IPS DF 6.9 (cell line): ENCODE measurements around the gene CLRN3.

ENCODE experiments used
- DNase-seq: peaks from one replicate; pipeline ENCODE4 v3.0.0-alpha.2; 2013; ENCODE audit warnings: low read depth, low spot score
- H3K27ac ChIP-seq: one replicate; pipeline ENCODE4 v1.5.1; 2013; ENCODE audit warnings: low read length, control low read depth
- H3K27me3 ChIP-seq: 2 replicates; pipeline ENCODE4 v1.6.1; 2013; ENCODE audit warnings: mild to moderate bottlenecking, low read length; ENCODE audit not compliant: control insufficient read depth, insufficient read depth
- H3K36me3 ChIP-seq: 2 replicates; pipeline ENCODE4 v1.6.1; 2013; ENCODE audit warnings: low read length; ENCODE audit not compliant: control insufficient read depth, insufficient read depth
- H3K4me1 ChIP-seq: 2 replicates; pipeline ENCODE4 v1.6.1; 2013; ENCODE audit warnings: low read length; ENCODE audit not compliant: control insufficient read depth, insufficient read depth
- H3K4me3 ChIP-seq: 2 replicates; pipeline ENCODE4 v1.5.1; 2013; ENCODE audit warnings: mild to moderate bottlenecking, low read length
- H3K9me3 ChIP-seq: 2 replicates; pipeline ENCODE4 v1.6.1; 2013; ENCODE audit warnings: low read length, inconsistent platforms; ENCODE audit not compliant: control insufficient read depth, insufficient read depth
- WGBS: extraction: QIAGEN DNeasy Blood & Tissue Kit; methylation state at CpG from one replicate; pipeline ENCODE4 v1.1.7; 2013; ENCODE audit warnings: mixed read lengths, missing lambda C conversion rate; ENCODE audit not compliant: insufficient read length, insufficient coverage; 5-methylcytosine and 5-hydroxymethylcytosine counted together

Gene CLRN3

GRCh38 chr10:127897177-127897576 is 4.4 kb upstream of the CLRN3 start:
- no peaks in the 10 kb centered on the region for H3K4me1 ChIP-seq
- WGBS, result no CpG with 5 or more reads among the region's 2 CpGs
- H3K27me3 ChIP-seq, result no peaks in the 10 kb centered on the region
- H3K27ac ChIP-seq, result no peak overlapping the region
- no peaks in the 10 kb centered on the region for H3K36me3 ChIP-seq
- no peak for DNase-seq
- no peak overlapping the region for H3K4me3 ChIP-seq
- H3K9me3 ChIP-seq, result no peaks in the 10 kb centered on the region

- Histone ChIP-seq H3K4me3 (no peak overlapping the region), H3K27ac (no peak overlapping the region)
Measured at GRCh38 chr10:127896590-127896989, 3.8 kb upstream of the CLRN3 start.

GRCh38 chr10:127894146-127894545 is 1.4 kb upstream of the CLRN3 start:
- no peaks in the 10 kb centered on the region for H3K4me1 ChIP-seq
- no peak overlapping the region for H3K27ac ChIP-seq
- no peaks in the 10 kb centered on the region for H3K27me3 ChIP-seq
- no peaks in the 10 kb centered on the region for H3K36me3 ChIP-seq
- no peaks in the 10 kb centered on the region for H3K9me3 ChIP-seq
- no peak overlapping the region for H3K4me3 ChIP-seq
- no CpG with 5 or more reads among the region's 1 CpG for WGBS
- no peak for DNase-seq

More at GRCh38 chr10:127896590-127896989, 3.8 kb upstream of the CLRN3 start:
- H3K27me3 ChIP-seq, result no peaks in the 10 kb centered on the region
- no peaks in the 10 kb centered on the region for H3K4me1 ChIP-seq
- H3K36me3 ChIP-seq, result no peaks in the 10 kb centered on the region
- H3K9me3 ChIP-seq, result no peaks in the 10 kb centered on the region
- DNase-seq, result no peak

DNA sequence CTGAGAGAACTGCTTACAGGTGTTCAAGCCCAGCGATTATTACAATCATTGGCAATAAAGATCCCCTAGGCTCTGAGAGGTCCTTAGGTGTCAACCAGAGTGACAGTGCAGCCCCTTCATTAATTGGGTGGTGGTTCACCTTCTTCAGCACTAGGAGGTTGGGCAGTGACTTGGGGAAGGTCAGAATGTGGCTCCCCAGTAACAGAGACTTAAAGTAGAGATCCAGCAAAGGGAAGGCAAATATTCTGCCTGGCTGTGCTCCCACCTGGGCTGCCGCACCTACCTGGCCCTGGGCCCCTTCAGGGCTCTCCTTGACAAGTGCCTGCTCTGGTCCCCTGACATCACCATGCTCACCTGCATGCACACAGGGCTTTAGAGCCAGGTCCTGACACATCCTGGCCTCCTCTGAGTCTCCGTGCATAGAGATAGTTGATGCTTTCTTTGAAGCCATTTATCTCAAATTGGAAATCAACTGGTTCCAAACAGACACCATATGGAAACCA is 1.9 kb downstream of the CLRN3 start:
- DNase-seq, result no peak
- H3K4me3 ChIP-seq, result no peak overlapping the region
- no peaks in the 10 kb centered on the region for H3K9me3 ChIP-seq
- no peaks in the 10 kb centered on the region for H3K27me3 ChIP-seq
- no peaks in the 10 kb centered on the region for H3K36me3 ChIP-seq
- H3K4me1 ChIP-seq, result no peaks in the 10 kb centered on the region
- WGBS, result no CpG with 5 or more reads among the region's 3 CpGs
- no peak overlapping the region for H3K27ac ChIP-seq

- Histone ChIP-seq H3K27ac (no peak overlapping the region), H3K27me3 (no peaks in the 10 kb centered on the region), H3K9me3 (no peaks in the 10 kb centered on the region), H3K4me3 (no peak overlapping the region), H3K36me3 (no peaks in the 10 kb centered on the region), H3K4me1 (no peaks in the 10 kb centered on the region)
- WGBS, result no CpG with 5 or more reads among the region's 3 CpGs
- no peak for DNase-seq
Measured at GRCh38 chr10:127890216-127890615, 2.5 kb downstream of the CLRN3 start.

- H3K27ac ChIP-seq, result no peak overlapping the region
- no peak for DNase-seq
- no CpG with 5 or more reads among the region's 4 CpGs for WGBS
- H3K4me3 ChIP-seq, result no peak overlapping the region
- H3K36me3 ChIP-seq, result no peaks in the 10 kb centered on the region
- H3K9me3 ChIP-seq, result no peaks in the 10 kb centered on the region
- no peaks in the 10 kb centered on the region for H3K27me3 ChIP-seq
- H3K4me1 ChIP-seq, result no peaks in the 10 kb centered on the region
Measured at GRCh38 chr10:127889605-127890195, 3.0 kb downstream of the CLRN3 start.

DNA sequence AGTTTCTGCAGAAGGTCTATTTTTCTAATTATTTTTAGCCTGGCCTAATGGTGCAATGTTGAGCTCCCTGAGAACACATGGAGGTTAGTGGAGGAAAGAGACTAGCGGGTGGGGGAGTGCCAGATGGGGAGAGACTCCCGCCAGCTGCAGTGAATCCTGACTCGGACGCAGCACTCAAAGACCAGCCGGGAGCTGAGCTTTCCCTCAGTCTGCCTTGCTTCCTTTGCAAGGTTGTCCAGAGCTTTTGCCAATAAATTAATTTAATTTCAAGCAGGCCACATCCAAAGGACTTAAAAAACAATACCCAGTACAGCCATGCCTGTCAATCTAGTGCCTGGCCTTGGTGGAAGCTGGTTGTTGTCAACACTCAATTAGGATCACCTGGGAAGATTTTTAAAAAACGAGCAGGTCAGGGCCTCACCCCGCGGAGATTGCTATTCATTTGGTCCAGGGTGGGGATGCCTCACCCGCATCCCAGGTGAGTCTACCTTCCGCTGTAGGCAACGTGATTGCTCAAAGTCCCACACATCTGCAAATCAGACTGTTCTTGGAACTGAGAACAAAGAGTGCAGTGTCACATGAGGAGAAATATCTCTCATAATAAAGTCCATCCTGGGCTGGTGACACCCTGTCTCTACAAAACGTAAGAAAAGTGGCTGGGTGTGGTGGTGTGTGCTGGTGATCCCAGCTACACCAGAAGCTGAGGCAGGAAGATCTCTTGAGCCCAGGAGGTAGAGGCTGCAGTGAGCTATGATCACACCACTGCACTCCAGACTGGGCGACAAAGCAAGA is 4.0 kb downstream of the CLRN3 start:
- Histone ChIP-seq H3K4me1 (no peaks in the 10 kb centered on the region), H3K27ac (no peak overlapping the region), H3K4me3 (no peak overlapping the region), H3K36me3 (no peaks in the 10 kb centered on the region), H3K27me3 (no peaks in the 10 kb centered on the region), H3K9me3 (no peaks in the 10 kb centered on the region)
- no peak for DNase-seq
- no CpG with 5 or more reads among the region's 13 CpGs for WGBS

- Histone ChIP-seq H3K36me3 (no peaks in the 10 kb centered on the region), H3K27ac (no peak overlapping the region), H3K27me3 (no peaks in the 10 kb centered on the region), H3K4me3 (no peak overlapping the region), H3K4me1 (no peaks in the 10 kb centered on the region), H3K9me3 (no peaks in the 10 kb centered on the region)
- no peak for DNase-seq
- no CpG with 5 or more reads among the region's 16 CpGs for WGBS
Measured at GRCh38 chr10:127887541-127888415, 5.0 kb downstream of the CLRN3 start.

DNA sequence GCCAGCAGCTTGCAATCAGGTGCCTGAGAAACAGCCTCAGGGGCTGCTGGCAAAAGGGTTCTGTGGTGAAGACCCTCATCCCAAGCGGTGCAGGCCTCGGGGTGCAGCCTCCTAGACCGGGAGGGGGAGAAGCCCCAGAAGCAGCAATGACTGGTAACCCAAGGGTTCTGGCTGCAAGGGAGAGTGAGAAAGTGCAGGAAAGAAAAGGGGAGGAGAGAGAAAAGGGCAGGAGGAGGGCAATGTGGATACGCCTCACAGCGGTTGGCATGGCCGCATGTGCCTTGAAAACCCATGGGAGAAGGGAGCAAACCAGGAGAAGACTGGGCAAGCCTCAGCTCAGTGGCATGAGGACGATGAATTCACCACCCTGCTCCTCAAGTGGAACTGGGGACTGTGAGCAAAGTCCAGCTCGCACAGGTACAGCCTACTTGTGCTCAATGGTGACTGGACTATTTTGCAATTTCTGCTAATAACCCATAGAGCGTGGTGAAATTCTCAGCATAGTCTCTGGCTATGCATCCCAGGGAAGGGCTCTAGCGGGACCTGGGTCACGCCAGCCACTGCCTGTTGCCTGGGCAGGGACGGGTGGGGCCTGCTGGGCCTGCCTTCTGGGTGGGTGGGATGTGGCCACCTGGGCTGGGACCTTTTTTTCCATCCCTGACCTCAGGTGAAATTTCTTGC is 6.2 kb downstream of the CLRN3 start:
- no peak for DNase-seq
- no peaks in the 10 kb centered on the region for H3K4me1 ChIP-seq
- no peaks in the 10 kb centered on the region for H3K9me3 ChIP-seq
- no peaks in the 10 kb centered on the region for H3K27me3 ChIP-seq
- no peaks in the 10 kb centered on the region for H3K36me3 ChIP-seq
- no peak overlapping the region for H3K4me3 ChIP-seq
- no CpG with 5 or more reads among the region's 12 CpGs for WGBS
- no peak overlapping the region for H3K27ac ChIP-seq

- H3K9me3 ChIP-seq, result no peaks in the 10 kb centered on the region
- no peak overlapping the region for H3K27ac ChIP-seq
- H3K27me3 ChIP-seq, result no peaks in the 10 kb centered on the region
- no peaks in the 10 kb centered on the region for H3K36me3 ChIP-seq
- no peak overlapping the region for H3K4me3 ChIP-seq
- H3K4me1 ChIP-seq, result no peaks in the 10 kb centered on the region
- no peak for DNase-seq
- no CpG with 5 or more reads among the region's 5 CpGs for whole genome bisulfite sequencing
Measured at GRCh38 chr10:127884501-127884900, 8.2 kb downstream of the CLRN3 start.
